SJSA1 (cell line): ENCODE data around the gene ABL1. TPM values are rescaled to one million over a fixed set of nuclear protein-coding genes. Genes with fewer than 3 reads are reported as not detected.
A peak's percentile ranks its signal among the peaks of the same experiment; 100 is the strongest.

Experiments
- DNase-seq, 2 experiments: peaks; one replicate each; pipeline ENCODE4 v3.0.0-alpha.2; 2015 to 2020; ENCODE audit warnings: low spot score in 2 of 2, low read depth in 1 of 2
- H3K27ac ChIP-seq: fragments of 250-450 bp; sonication (Bioruptor Pico); 2 replicates; pipeline ENCODE4 v1.5.1; 2020; ENCODE audit warnings: mild to moderate bottlenecking, moderate library complexity
- H3K27me3 ChIP-seq: fragments of 250-450 bp; sonication (Bioruptor Pico); replicated peaks from 2 replicates; pipeline ENCODE4 v1.5.1; 2020; ENCODE audit warnings: mild to moderate bottlenecking, moderate library complexity
- H3K36me3 ChIP-seq: fragments of 250-450 bp; sonication (Bioruptor Pico); 2 replicates; pipeline ENCODE4 v1.5.1; 2020; ENCODE audit warnings: mild to moderate bottlenecking
- H3K4me1 ChIP-seq: fragments of 250-450 bp; sonication (Bioruptor Pico); replicated peaks from 2 replicates; pipeline ENCODE4 v1.6.1; 2021; ENCODE audit warnings: mild to moderate bottlenecking
- H3K4me3 ChIP-seq: fragments of 250-450 bp; sonication (Bioruptor Pico); 2 replicates; pipeline ENCODE4 v1.5.1; 2020; ENCODE audit warnings: mild to moderate bottlenecking
- H3K9me3 ChIP-seq: fragments of 250-450 bp; sonication (Bioruptor Pico); replicated peaks from 2 replicates; pipeline ENCODE4 v1.5.1; 2020; ENCODE audit warnings: mild to moderate bottlenecking
- total RNA-seq: library from RNA; depleted of rRNA; stranded (reverse); fragments of >200 nt; shearing (Covaris generic); gene quantifications from 2 replicates; pipeline ENCODE4 v1.2.3, GENCODE V29; 2014; rRNA removed

Gene ABL1
- total RNA-seq, 1 experiment from 2014 or later: 24.7 TPM

- Histone ChIP-seq H3K4me3 (no peak overlapping the region), H3K36me3 (no peaks in the 10 kb centered on the region), H3K9me3 (no peaks in the 10 kb centered on the region), H3K27ac (no peak overlapping the region), H3K4me1 (peaks cover 31% of the 10 kb centered on the region), H3K27me3 (peaks cover 39% of the 10 kb centered on the region)
- peak in 1 of 2 experiments; percentile 14 for DNase-seq
These were observed 101.4 kb downstream of the ABL1 start for GRCh38 chr9:130936285-130937117.

Other genes starting within 250 kb of the ABL1 start
- not detected in 2 replicates for gene PRDM12, start 170.7 kb upstream of the ABL1 start, total RNA-seq
- gene EXOSC2, start 141.5 kb upstream of the ABL1 start, total RNA-seq: 25.9 and 41.5 TPM in 2 replicates
- gene QRFP, start 61.6 kb downstream of the ABL1 start, total RNA-seq: not detected in 2 replicates
- gene FIBCD1, start 104.0 kb downstream of the ABL1 start, total RNA-seq: 0.08 TPM in 1 of 2 replicates, not detected in the other
- not detected in 2 replicates for gene LAMC3, start 173.9 kb downstream of the ABL1 start, total RNA-seq